ENCODE data around the gene XYLT2.

The XYLT2 gene

GRCh38 chr17:50370052-50370451, 24.1 kb downstream of the XYLT2 start:
- TF ChIP-seq, protein P1, sequence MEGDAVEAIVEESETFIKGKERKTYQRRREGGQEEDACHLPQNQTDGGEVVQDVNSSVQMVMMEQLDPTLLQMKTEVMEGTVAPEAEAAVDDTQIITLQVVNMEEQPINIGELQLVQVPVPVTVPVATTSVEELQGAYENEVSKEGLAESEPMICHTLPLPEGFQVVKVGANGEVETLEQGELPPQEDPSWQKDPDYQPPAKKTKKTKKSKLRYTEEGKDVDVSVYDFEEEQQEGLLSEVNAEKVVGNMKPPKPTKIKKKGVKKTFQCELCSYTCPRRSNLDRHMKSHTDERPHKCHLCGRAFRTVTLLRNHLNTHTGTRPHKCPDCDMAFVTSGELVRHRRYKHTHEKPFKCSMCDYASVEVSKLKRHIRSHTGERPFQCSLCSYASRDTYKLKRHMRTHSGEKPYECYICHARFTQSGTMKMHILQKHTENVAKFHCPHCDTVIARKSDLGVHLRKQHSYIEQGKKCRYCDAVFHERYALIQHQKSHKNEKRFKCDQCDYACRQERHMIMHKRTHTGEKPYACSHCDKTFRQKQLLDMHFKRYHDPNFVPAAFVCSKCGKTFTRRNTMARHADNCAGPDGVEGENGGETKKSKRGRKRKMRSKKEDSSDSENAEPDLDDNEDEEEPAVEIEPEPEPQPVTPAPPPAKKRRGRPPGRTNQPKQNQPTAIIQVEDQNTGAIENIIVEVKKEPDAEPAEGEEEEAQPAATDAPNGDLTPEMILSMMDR (IDR thresholded peaks at IDR 0.05; ENCODE audit: low read depth, low read length) = no peak
- TF ChIP-seq MAX (IDR thresholded peaks at IDR 0.05; ENCODE audit: low read depth, low read length) (no peak), MYC (IDR thresholded peaks at IDR 0.05; ENCODE audit: low read depth, low read length) (no peak), POLR2A (IDR thresholded peaks at IDR 0.05; ENCODE audit: extremely low read depth, insufficient read length) (no peak)
- DNase-seq (ENCODE audit: low read depth) = no peak
- H3K4me3 ChIP-seq (ENCODE audit: low read depth, low read length) = no peak overlapping the region

- TF ChIP-seq POLR2A (IDR thresholded peaks at IDR 0.05; ENCODE audit: extremely low read depth, insufficient read length) (no peak), MAX (IDR thresholded peaks at IDR 0.05; ENCODE audit: low read depth, low read length) (no peak), MYC (IDR thresholded peaks at IDR 0.05; ENCODE audit: low read depth, low read length) (no peak)
- TF ChIP-seq, protein P1 (IDR thresholded peaks at IDR 0.05; ENCODE audit: low read depth, low read length) = no peak
- DNase-seq (ENCODE audit: low read depth) = no peak
- H3K4me3 ChIP-seq (ENCODE audit: low read depth, low read length) = peak overlapping the region; percentile 99
These were observed 25.6 kb downstream of the XYLT2 start for GRCh38 chr17:50371526-50371925.

DNA sequence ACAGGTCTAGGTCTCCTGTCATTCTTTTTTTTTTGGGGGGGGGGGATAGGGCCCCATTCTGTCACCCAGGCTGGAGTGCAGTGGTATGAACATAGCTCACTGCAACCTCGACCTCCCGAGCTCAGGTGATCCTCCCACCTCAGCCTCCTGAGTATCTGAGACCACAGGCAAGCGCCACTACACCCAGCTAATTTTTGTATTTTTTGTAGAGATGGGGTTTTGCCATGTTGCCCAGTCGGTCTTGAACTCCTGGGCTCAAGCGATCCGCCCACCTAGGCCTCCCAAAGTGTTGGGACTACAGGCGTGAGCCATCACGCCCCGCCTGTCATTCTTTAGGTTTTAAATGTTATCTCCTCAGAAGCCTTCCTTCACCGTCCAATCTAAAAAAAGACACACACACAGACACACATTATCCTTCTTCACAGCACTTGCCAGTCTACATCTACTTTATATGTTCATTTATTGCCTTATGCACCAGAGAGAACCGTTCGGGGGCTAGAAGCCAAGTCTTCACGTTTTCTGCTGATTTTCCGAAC, 26.4 kb downstream of the XYLT2 start:
- peak overlapping the region; percentile 99 for H3K4me3 ChIP-seq (ENCODE audit: low read depth, low read length)
- no peak for DNase-seq (ENCODE audit: low read depth)
- TF ChIP-seq, protein P1 (IDR thresholded peaks at IDR 0.05; ENCODE audit: low read depth, low read length) = no peak
- TF ChIP-seq MAX (IDR thresholded peaks at IDR 0.05; ENCODE audit: low read depth, low read length) (no peak), MYC (IDR thresholded peaks at IDR 0.05; ENCODE audit: low read depth, low read length) (no peak), POLR2A (IDR thresholded peaks at IDR 0.05; ENCODE audit: extremely low read depth, insufficient read length) (no peak)

DNA sequence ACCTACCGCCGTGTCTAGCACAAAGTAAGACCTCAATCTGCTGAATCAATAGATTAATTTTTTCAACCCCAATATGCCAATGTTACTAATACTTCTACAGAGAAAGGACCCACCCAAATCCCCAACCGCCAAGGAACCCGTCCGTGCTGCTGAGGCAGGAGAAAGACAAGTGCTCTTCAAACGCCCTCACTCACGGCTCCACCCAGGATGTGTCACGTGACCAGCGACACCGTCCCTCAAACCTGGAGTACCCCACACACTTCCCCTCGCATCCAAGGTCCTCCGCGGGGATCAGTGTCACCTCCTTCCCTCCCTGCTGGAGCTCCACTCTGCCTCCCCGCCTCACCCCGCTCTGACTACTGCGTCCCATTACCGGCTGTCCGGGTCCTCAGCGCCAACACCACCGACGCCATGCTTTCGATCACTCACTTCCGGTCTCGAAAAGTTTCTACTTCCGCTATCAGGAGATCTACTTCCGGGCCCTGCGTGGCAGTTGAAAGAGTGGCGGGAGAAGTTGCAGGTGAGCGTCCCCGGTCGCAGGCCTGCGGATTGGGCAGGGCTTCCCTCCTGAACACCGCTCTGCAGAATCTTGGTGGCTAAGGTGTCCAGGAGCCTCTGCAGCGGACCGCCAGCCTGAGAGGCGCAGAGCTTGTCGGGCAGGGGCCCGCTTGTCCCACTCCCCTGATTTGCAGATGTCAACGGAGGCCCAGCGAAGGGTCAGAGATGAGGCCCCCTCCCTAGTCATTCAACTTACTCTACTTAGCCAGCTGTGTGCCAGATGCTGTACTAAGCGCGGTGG, 27.0 kb downstream of the XYLT2 start, which contains the start of the genes EME1 and MRPL27:
Gene EME1 (plus strand): TSS at position 472 of the 799 bp plus-strand sequence. CDS start 1,980 bp downstream, outside the sequence.
Gene MRPL27 (minus strand): TSS at position 427 of the 799 bp plus-strand sequence. CDS start 14 bp downstream, at position 413.
- H3K4me3 ChIP-seq (ENCODE audit: low read depth, low read length) = peak within 1 kb of the TSS; percentile 99
- peak; percentile 90 for DNase-seq (ENCODE audit: low read depth)
- TF ChIP-seq POLR2A (IDR thresholded peaks at IDR 0.05; ENCODE audit: extremely low read depth, insufficient read length) = peak; percentile 86
- TF ChIP-seq, protein P1 (IDR thresholded peaks at IDR 0.05; ENCODE audit: low read depth, low read length) = no peak
- TF ChIP-seq MYC (IDR thresholded peaks at IDR 0.05; ENCODE audit: low read depth, low read length) = peak; percentile 95
- peak; percentile 84 for TF ChIP-seq MAX (IDR thresholded peaks at IDR 0.05; ENCODE audit: low read depth, low read length)

- DNase-seq (ENCODE audit: low read depth) = no peak
- H3K4me3 ChIP-seq (ENCODE audit: low read depth, low read length) = peak overlapping the region; percentile 99
- TF ChIP-seq POLR2A (IDR thresholded peaks at IDR 0.05; ENCODE audit: extremely low read depth, insufficient read length) (no peak), MAX (IDR thresholded peaks at IDR 0.05; ENCODE audit: low read depth, low read length) (no peak)
These were observed 27.8 kb downstream of the XYLT2 start for GRCh38 chr17:50373705-50374104.

Measured in NB4 (cell line).